PC-9 (cell line): ENCODE data around the gene RB1.

Experiments
- EZH2 ChIP-seq: fragments of 200-600 bp; sonication (generic); IDR thresholded peaks from 2 replicates; pipeline ENCODE4 v1.8.0; 2017; ENCODE audit warnings: antibody characterized with exemption, low read depth
- TF ChIP-seq, protein P1 (sequence below): fragments of 200-600 bp; sonication (generic); conservative IDR thresholded peaks from 2 replicates; pipeline ENCODE4 v1.6.1; 2017; ENCODE audit warnings: mixed run types, antibody characterized with exemption, mild to moderate bottlenecking, moderate library complexity

- TF ChIP-seq, protein P1, sequence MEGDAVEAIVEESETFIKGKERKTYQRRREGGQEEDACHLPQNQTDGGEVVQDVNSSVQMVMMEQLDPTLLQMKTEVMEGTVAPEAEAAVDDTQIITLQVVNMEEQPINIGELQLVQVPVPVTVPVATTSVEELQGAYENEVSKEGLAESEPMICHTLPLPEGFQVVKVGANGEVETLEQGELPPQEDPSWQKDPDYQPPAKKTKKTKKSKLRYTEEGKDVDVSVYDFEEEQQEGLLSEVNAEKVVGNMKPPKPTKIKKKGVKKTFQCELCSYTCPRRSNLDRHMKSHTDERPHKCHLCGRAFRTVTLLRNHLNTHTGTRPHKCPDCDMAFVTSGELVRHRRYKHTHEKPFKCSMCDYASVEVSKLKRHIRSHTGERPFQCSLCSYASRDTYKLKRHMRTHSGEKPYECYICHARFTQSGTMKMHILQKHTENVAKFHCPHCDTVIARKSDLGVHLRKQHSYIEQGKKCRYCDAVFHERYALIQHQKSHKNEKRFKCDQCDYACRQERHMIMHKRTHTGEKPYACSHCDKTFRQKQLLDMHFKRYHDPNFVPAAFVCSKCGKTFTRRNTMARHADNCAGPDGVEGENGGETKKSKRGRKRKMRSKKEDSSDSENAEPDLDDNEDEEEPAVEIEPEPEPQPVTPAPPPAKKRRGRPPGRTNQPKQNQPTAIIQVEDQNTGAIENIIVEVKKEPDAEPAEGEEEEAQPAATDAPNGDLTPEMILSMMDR, result no peak
- TF ChIP-seq EZH2, result no peak
Measured at GRCh38 chr13:48448285-48448958, 144.9 kb downstream of the RB1 start.
